VCaP (cell line): ENCODE measurements around the gene ADRB1.

Experiments
- H3K27ac ChIP-seq: fragments of 450-650 bp; 2 replicates; pipeline ENCODE4 v1.5.1; 2017
- CTCF ChIP-seq: fragments of 450-650 bp; conservative IDR thresholded peaks from 2 replicates; pipeline ENCODE4 v1.5.1; 2017; ENCODE audit warnings: mild to moderate bottlenecking, moderate library complexity

ADRB1 gene

DNA sequence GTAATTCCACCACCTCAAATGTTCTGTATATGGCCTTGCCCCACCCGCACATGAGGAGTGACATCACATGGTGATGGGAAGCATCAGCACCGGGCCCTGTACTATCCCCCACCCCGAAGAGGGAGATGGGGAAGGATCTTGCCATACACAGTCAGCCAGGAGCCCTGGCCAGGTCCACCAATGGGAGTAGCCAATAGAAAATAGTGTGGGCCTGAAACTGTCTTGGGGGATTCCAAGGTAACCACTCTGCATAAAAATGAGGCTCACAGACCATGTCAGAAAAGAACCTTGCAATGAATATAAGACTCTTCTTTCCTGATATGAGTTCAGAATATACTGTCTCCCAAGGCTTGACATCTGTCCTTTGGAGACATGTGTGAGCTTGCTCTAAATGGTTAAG, 51.1 kb downstream of the ADRB1 start:
- H3K27ac ChIP-seq: no peak overlapping the region
- TF ChIP-seq CTCF: no peak

DNA sequence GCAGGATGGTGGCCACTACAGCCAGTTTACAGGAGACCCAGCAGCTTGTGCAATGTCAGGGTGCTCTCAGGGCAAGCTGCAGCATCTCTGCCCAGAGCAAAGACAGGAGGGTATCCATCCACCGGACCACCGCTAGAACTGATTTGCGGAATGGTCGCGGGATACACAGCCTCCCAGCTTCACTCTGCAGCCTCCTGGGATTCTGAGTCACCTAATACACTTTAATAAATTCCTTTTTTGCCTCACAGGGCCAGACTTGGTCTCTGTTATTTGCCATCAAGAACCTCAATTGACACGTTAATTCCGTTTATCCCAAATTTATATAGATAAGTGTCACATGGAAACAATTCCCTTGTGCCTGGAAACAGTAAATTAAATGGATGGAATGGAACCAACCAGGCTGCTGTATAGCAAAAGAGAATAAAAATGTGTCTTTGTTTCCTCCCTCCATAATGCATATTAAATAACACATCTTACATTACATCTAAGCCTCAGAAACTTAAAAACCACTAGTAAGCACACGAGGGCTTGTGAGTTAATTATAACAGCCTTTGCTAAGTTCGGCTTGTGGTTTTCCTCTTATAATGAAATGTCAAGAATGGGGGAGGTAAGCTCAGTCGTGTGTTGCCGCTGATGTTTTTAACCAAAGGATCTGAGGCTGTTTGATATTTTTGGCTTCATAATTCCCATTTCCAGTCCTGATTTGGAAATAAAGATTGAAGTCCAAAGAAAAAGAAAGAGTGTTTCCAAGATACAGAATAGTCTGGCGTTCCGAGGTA, 52.1 kb downstream of the ADRB1 start:
- TF ChIP-seq CTCF: no peak
- no peak overlapping the region for H3K27ac ChIP-seq
